K562 (cell line): ENCODE data around the gene TMX3. TPM values are rescaled to one million over a fixed set of nuclear protein-coding genes. Genes with fewer than 3 reads are reported as not detected.

Experiments
- ATAC-seq: fragments of 200-7000 bp; cut with Tn5 transposase; 3 replicates; pipeline ENCODE4 v1.9.1; 2020; ENCODE audit warnings: moderate library complexity
- BruUV-seq: library from RNA; stranded (reverse); fragments of 400-500 nt; replicated peaks from 2 replicates; lab custom pipeline; 2021; lab: Mats Ljungman, UMichigan
- CTCF ChIA-PET: fragments of 300-600 bp; formaldehyde crosslinking; extraction: SDS; loops from one replicate; lab custom pipeline; 2021; ENCODE audit warnings: low intra/inter-chr PET ratio; lab: Yijun Ruan, JAX
- POLR2A ChIA-PET: fragments of 300-600, 350-650 bp; sonication (Branson Sonifier 250); formaldehyde crosslinking; extraction: SDS; loops from one replicate; lab custom pipeline; 2021; ENCODE audit warnings: antibody characterized with exemption, inconsistent platforms; lab: Yijun Ruan, JAX
- DNase-seq, 4 experiments: peaks; one replicate each; pipeline versions ENCODE4 v3.0.0 to v3.0.0-alpha.2; 2011 to 2018; ENCODE audit warnings: low spot score in 3 of 4, mixed read lengths in 3 of 4; ENCODE audit errors: extremely low read depth in 1 of 4
- FAIRE-seq: peaks from 2 replicates; lab custom pipeline; 2011; peaks lifted over from hg19 to GRCh38; lab: Jason Lieb, UNC
- H2AFZ ChIP-seq: 2 replicates; pipeline ENCODE4 v1.6.0; 2011; ENCODE audit warnings: low read depth, low read length, control low read depth, inconsistent platforms
- H3K27ac ChIP-seq: fragments of 200-600 bp; 3 replicates; pipeline ENCODE4 v1.8.0; 2011; ENCODE audit warnings: low read depth, mild to moderate bottlenecking, control low read depth, inconsistent platforms, low read length, moderate library complexity, mixed read lengths; ENCODE audit errors: extremely low read depth
- H3K27me3 ChIP-seq, 2 experiments: fragments of 300-600 bp in 1 of 2; 2 replicates in 1 of 2; 3 replicates in 1 of 2; pipeline versions ENCODE4 v1.6.0 to v1.8.0; 2011; ENCODE audit warnings: inconsistent platforms in 2 of 2, low read length in 2 of 2, mild to moderate bottlenecking in 1 of 2, mixed read lengths in 1 of 2, moderate library complexity in 1 of 2; ENCODE audit not compliant: control insufficient read depth in 2 of 2, insufficient read depth in 2 of 2
- H3K36me3 ChIP-seq: fragments of 300-600 bp; 3 replicates; pipeline ENCODE4 v1.8.0; 2011; ENCODE audit warnings: mild to moderate bottlenecking, low read length, inconsistent platforms; ENCODE audit not compliant: control insufficient read depth, insufficient read depth
- H3K4me1 ChIP-seq, 2 experiments: fragments of 200-600 bp in 1 of 2; replicated peaks in 1 of 2; 2 replicates in 1 of 2; 3 replicates in 1 of 2; pipeline versions ENCODE4 v1.5.1 to v1.8.0; 2011; ENCODE audit warnings: inconsistent platforms in 2 of 2, low read length in 2 of 2, mild to moderate bottlenecking in 1 of 2, mixed read lengths in 1 of 2, moderate library complexity in 1 of 2; ENCODE audit not compliant: control insufficient read depth in 2 of 2, insufficient read depth in 2 of 2
- H3K4me2 ChIP-seq: 2 replicates; pipeline ENCODE4 v1.6.1; 2011; ENCODE audit warnings: low read length, control low read depth, inconsistent platforms, mixed read lengths; ENCODE audit not compliant: insufficient read depth
- H3K4me3 ChIP-seq: fragments of 200-600 bp; sonication (generic), shearing (Covaris generic); 2 replicates; pipeline ENCODE4 v1.5.1; 2016; ENCODE audit warnings: control low read depth, inconsistent platforms
- H3K79me2 ChIP-seq: fragments of 200-600 bp; 3 replicates; pipeline ENCODE4 v1.8.0; 2011; ENCODE audit warnings: low read length, inconsistent platforms; ENCODE audit not compliant: control insufficient read depth, insufficient read depth
- H3K9ac ChIP-seq, 2 experiments: 2 replicates each; pipeline versions ENCODE4 v1.6.0 to v1.6.1; 2011; ENCODE audit warnings: low read depth in 2 of 2, low read length in 2 of 2, control low read depth in 1 of 2, inconsistent platforms in 1 of 2, mild to moderate bottlenecking in 1 of 2, mixed read lengths in 1 of 2; ENCODE audit not compliant: insufficient read depth in 1 of 2
- H3K9me1 ChIP-seq: one replicate; pipeline ENCODE4 v1.6.0; 2011; ENCODE audit warnings: inconsistent platforms, mild to moderate bottlenecking, low read length, moderate library complexity; ENCODE audit not compliant: control insufficient read depth, insufficient read depth
- H3K9me3 ChIP-seq: replicated peaks from 2 replicates; pipeline ENCODE4 v1.5.1; 2011; ENCODE audit warnings: low read depth, low read length, inconsistent platforms; ENCODE audit not compliant: control insufficient read depth, insufficient read depth
- H4K20me1 ChIP-seq: replicated peaks from 2 replicates; pipeline ENCODE4 v1.6.1; 2011; ENCODE audit warnings: low read length, inconsistent platforms, mixed read lengths; ENCODE audit not compliant: control insufficient read depth, insufficient read depth
- BRD9 ChIP-seq: fragments of 450-650 bp; IDR thresholded peaks from 2 replicates; pipeline ENCODE4 v1.6.1; 2018; ENCODE audit warnings: low read depth; ENCODE audit not compliant: partially characterized antibody
- FUS ChIP-seq: fragments of 200-400 bp; formaldehyde crosslinking; optimal IDR thresholded peaks from 2 replicates; pipeline ENCODE3; 2017; ENCODE audit warnings: low read depth, low read length
- MED1 ChIP-seq: sonication (generic); formaldehyde crosslinking; IDR thresholded peaks from 2 replicates; pipeline ENCODE4 v1.8.1; 2023; ENCODE audit warnings: missing genetic modification reagents, borderline replicate concordance
- SOX6 ChIP-seq: fragments of 450-650 bp; IDR thresholded peaks from 2 replicates; pipeline ENCODE4 v1.6.1; 2014; ENCODE audit warnings: mild to moderate bottlenecking
- SUPT5H ChIP-seq: fragments of 450-650 bp; IDR thresholded peaks from 2 replicates; pipeline ENCODE4 v1.6.1; 2016
- TCF7L2 ChIP-seq: fragments of 150-350 bp; IDR thresholded peaks from 2 replicates; pipeline ENCODE4 v1.6.1; 2016; ENCODE audit warnings: low read depth, mild to moderate bottlenecking, low read length, moderate library complexity
- TFAM ChIP-seq: fragments of 250-450 bp; sonication (Bioruptor Pico); conservative IDR thresholded peaks from 2 replicates; pipeline ENCODE4 v1.5.0; 2021; ENCODE audit warnings: mild to moderate bottlenecking, moderate library complexity
- in situ Hi-C: fragments of 300-500 bp; cut with MboI; formaldehyde crosslinking; loops from 4 replicates; pipeline ENCODE4 v1.15.0; 2018; ENCODE audit warnings: inconsistent platforms, mixed read lengths
- intact Hi-C: fragments of 100-400 bp; cut with micrococcal nuclease; formaldehyde crosslinking; loops from 2 replicates; pipeline ENCODE4 v1.14.2; 2022
- polyA plus RNA-seq, 8 experiments: library from polyadenylated mRNA; depleted of rRNA in 4 of 8; stranded (reverse) in 5 of 8; unstranded in 3 of 8; fragments of >200 nt; fragmentation: Nextera tagmentation in 2 of 8; fragmentation: Illumina TruSeq in 1 of 8; extraction: Ambion mirVana in 2 of 8; extraction: Trizol in 1 of 8; gene quantifications; 2 replicates each; pipeline versions ENCODE4 v1.2.1 to v1.2.3, GENCODE V29; 2011 to 2014; ENCODE audit warnings: inconsistent platforms in 1 of 8, missing spikeins in 1 of 8
- total RNA-seq, 7 experiments: library from RNA; depleted of rRNA in 6 of 7; stranded (reverse); fragments of >200 nt in 6 of 7; fragmentation: Illumina TruSeq in 2 of 7; extraction: Trizol in 2 of 7; gene quantifications; 2 replicates each; pipeline versions ENCODE4 v1.2.1 to v1.2.3, GENCODE V29; 2011 to 2021; ENCODE audit warnings: low replicate concordance in 1 of 7
- TF ChIP-seq, protein P1 (sequence below): fragments of 150-350 bp; IDR thresholded peaks from 2 replicates; pipeline ENCODE4 v1.6.1; 2014; ENCODE audit warnings: low read depth, mild to moderate bottlenecking, low read length, borderline replicate concordance
- TF ChIP-seq, protein P2 (sequence below): fragments of 250-450 bp; sonication (Bioruptor Pico); IDR thresholded peaks from 2 replicates; pipeline ENCODE4 v1.8.0; 2021; ENCODE audit warnings: moderate library complexity, mild to moderate bottlenecking, inconsistent platforms
- TF ChIP-seq, protein P3 (sequence below), 2 experiments: fragments of 200-800 bp in 1 of 2; sonication (Bioruptor generic) in 1 of 2; sonication (generic) in 1 of 2; formaldehyde crosslinking in 1 of 2; IDR thresholded peaks in 1 of 2; conservative IDR thresholded peaks in 1 of 2; 2 replicates each; pipeline versions ENCODE4 v1.5.0 to v1.6.1; 2016 to 2020; ENCODE audit warnings: missing compliant biosample characterization in 1 of 2, missing genetic modification characterization in 1 of 2, missing genetic modification reagents in 1 of 2
- TF ChIP-seq, protein P4 (sequence below): fragments of 250-450 bp; sonication (Bioruptor Pico); IDR thresholded peaks from 2 replicates; pipeline ENCODE4 v1.4.0; 2020; ENCODE audit warnings: borderline replicate concordance
- TF ChIP-seq, protein P5 (sequence below): sonication (generic); formaldehyde crosslinking; IDR thresholded peaks from 2 replicates; pipeline ENCODE4 v1.8.1; 2023; ENCODE audit warnings: mild to moderate bottlenecking, missing genetic modification reagents

The TMX3 gene
- total and polyA plus RNA-seq, 9 of the 15 experiments (the other 6 are each of a cell fraction or from before 2014, with no cell fraction given) = 13.2 to 40.5 (median 20.7) TPM

DNA sequence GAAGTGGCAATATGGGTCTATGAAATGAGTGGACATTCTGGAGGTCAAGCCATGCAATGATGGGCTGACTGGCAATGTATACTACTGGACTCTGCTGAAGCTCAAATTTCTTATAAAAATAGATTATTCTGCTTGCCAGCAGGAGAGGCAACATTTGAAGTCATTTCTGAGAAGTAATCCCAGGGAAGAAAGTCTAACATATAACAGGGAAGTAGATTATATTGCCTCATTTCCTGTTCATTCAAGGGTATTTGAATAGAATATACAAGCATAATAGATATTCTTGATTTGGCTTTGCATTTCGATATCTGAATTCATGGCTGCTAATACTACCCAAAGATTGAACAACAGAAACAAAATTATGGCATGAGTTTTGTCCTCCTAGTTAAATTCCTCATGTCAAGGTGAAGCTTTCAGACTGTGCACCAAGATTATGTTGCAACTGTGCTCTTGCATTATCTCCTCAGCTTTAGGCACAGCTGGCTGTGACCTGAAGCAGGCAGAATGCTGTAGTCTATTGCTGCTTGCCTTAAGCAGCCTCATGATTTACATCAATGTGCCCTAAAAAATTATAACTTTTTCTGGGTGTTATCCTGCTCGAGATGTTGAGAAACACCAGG, 13.3 kb upstream of the TMX3 start (continued):
- TF ChIP-seq TCF7L2 = no peak
- TF ChIP-seq, all 486 proteins: peak for 0

DNA sequence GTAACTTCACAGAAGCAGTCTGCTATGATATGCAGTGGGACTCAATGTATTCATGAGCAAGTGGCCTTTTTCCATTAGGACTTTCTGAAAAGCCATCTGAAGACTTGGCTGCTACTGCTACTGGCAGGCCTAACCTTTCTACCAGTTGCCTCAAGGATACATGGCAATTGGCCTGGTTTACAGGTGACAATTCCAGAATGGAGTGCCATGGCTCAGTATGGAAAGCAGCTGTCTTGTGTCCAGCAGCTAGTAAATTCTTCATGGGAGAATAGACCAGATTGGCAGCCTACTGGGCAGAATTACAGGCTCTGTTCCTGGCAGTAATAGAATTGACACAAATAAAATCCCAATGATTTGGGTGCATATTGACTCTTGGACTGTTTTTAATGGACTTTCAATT, 12.6 kb upstream of the TMX3 start:
- no peak overlapping the region for H3K4me2 ChIP-seq
- H3K36me3 ChIP-seq = no peaks in the 10 kb centered on the region
- H3K9me1 ChIP-seq = no peaks in the 10 kb centered on the region
- intact Hi-C loops (no loop called here), in situ Hi-C loops (no loop called here)
- no peak overlapping the region for H3K9ac ChIP-seq
- H4K20me1 ChIP-seq = no peaks in the 10 kb centered on the region
- H3K79me2 ChIP-seq = no peaks in the 10 kb centered on the region
- CTCF ChIA-PET = no interaction called here
- H3K9me3 ChIP-seq = no peaks in the 10 kb centered on the region
- H3K4me1 ChIP-seq = no peaks in the 10 kb centered on the region
- H3K27me3 ChIP-seq = no peaks in the 10 kb centered on the region
- ATAC-seq = no peak
- POLR2A ChIA-PET = no interaction called here
- no peak for FAIRE-seq
- no TSS peak for BruUV-seq
- H2AFZ ChIP-seq = no peak overlapping the region
- no peak for DNase-seq
- no peak overlapping the region for H3K4me3 ChIP-seq
- no peak overlapping the region for H3K27ac ChIP-seq
- TF ChIP-seq TFAM (CRISPR knock-in tag) (no peak), FUS (no peak), BRD9 (no peak), SUPT5H (no peak), SOX6 (no peak), MED1 (CRISPR knock-in tag) (no peak)
- TF ChIP-seq, protein P1, sequence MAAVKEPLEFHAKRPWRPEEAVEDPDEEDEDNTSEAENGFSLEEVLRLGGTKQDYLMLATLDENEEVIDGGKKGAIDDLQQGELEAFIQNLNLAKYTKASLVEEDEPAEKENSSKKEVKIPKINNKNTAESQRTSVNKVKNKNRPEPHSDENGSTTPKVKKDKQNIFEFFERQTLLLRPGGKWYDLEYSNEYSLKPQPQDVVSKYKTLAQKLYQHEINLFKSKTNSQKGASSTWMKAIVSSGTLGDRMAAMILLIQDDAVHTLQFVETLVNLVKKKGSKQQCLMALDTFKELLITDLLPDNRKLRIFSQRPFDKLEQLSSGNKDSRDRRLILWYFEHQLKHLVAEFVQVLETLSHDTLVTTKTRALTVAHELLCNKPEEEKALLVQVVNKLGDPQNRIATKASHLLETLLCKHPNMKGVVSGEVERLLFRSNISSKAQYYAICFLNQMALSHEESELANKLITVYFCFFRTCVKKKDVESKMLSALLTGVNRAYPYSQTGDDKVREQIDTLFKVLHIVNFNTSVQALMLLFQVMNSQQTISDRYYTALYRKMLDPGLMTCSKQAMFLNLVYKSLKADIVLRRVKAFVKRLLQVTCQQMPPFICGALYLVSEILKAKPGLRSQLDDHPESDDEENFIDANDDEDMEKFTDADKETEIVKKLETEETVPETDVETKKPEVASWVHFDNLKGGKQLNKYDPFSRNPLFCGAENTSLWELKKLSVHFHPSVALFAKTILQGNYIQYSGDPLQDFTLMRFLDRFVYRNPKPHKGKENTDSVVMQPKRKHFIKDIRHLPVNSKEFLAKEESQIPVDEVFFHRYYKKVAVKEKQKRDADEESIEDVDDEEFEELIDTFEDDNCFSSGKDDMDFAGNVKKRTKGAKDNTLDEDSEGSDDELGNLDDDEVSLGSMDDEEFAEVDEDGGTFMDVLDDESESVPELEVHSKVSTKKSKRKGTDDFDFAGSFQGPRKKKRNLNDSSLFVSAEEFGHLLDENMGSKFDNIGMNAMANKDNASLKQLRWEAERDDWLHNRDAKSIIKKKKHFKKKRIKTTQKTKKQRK = no peak
- TF ChIP-seq, protein P2, sequence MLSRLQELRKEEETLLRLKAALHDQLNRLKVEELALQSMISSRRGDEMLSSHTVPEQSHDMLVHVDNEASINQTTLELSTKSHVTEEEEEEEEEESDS (CRISPR knock-in tag) = no peak
- TF ChIP-seq, protein P3, sequence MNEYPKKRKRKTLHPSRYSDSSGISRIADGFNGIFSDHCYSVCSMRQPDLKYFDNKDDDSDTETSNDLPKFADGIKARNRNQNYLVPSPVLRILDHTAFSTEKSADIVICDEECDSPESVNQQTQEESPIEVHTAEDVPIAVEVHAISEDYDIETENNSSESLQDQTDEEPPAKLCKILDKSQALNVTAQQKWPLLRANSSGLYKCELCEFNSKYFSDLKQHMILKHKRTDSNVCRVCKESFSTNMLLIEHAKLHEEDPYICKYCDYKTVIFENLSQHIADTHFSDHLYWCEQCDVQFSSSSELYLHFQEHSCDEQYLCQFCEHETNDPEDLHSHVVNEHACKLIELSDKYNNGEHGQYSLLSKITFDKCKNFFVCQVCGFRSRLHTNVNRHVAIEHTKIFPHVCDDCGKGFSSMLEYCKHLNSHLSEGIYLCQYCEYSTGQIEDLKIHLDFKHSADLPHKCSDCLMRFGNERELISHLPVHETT (CRISPR knock-in tag; conservative IDR thresholded peaks at IDR 0.05 in 1 of 2, IDR thresholded peaks at IDR 0.05 in 1 of 2) = no peak
- TF ChIP-seq, protein P4, sequence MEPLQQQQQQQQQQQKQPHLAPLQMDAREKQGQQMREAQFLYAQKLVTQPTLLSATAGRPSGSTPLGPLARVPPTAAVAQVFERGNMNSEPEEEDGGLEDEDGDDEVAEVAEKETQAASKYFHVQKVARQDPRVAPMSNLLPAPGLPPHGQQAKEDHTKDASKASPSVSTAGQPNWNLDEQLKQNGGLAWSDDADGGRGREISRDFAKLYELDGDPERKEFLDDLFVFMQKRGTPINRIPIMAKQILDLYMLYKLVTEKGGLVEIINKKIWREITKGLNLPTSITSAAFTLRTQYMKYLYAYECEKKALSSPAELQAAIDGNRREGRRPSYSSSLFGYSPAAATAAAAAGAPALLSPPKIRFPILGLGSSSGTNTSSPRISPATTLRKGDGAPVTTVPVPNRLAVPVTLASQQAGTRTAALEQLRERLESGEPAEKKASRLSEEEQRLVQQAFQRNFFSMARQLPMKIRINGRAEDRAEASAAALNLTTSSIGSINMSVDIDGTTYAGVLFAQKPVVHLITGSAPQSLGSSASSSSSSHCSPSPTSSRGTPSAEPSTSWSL (CRISPR knock-in tag) = no peak
- TF ChIP-seq, protein P5, sequence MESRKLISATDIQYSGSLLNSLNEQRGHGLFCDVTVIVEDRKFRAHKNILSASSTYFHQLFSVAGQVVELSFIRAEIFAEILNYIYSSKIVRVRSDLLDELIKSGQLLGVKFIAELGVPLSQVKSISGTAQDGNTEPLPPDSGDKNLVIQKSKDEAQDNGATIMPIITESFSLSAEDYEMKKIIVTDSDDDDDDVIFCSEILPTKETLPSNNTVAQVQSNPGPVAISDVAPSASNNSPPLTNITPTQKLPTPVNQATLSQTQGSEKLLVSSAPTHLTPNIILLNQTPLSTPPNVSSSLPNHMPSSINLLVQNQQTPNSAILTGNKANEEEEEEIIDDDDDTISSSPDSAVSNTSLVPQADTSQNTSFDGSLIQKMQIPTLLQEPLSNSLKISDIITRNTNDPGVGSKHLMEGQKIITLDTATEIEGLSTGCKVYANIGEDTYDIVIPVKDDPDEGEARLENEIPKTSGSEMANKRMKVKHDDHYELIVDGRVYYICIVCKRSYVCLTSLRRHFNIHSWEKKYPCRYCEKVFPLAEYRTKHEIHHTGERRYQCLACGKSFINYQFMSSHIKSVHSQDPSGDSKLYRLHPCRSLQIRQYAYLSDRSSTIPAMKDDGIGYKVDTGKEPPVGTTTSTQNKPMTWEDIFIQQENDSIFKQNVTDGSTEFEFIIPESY (CRISPR knock-in tag) = no peak
